HepG2 (cell line): Measurements from ENCODE around the gene TMED9. TPM values are rescaled to one million over a fixed set of nuclear protein-coding genes. Genes with fewer than 3 reads are reported as not detected.

Experiments used
- ELF4 ChIP-seq: sonication (generic); formaldehyde crosslinking; IDR thresholded peaks from 2 replicates; pipeline ENCODE4 v1.5.0; 2020; ENCODE audit warnings: missing genetic modification reagents, mild to moderate bottlenecking, moderate library complexity, borderline replicate concordance
- ERF ChIP-seq: IDR thresholded peaks from 2 replicates; pipeline ENCODE4 v1.6.1; 2018; ENCODE audit warnings: missing biosample characterization, missing genetic modification reagents
- IKZF1 ChIP-seq: fragments of 450-650 bp; IDR thresholded peaks from 2 replicates; pipeline ENCODE4 v1.7.1; 2016
- KLF11 ChIP-seq: IDR thresholded peaks from 2 replicates; pipeline ENCODE4 v1.6.1; 2016; ENCODE audit warnings: missing compliant biosample characterization
- RBM39 ChIP-seq: fragments of 200-400 bp; formaldehyde crosslinking; IDR thresholded peaks from one replicate; pipeline ENCODE4 v1.6.1; 2018; ENCODE audit warnings: antibody characterized with exemption, mild to moderate bottlenecking, low read depth, low read length; ENCODE audit not compliant: poor library complexity, severe bottlenecking
- RELA ChIP-seq: sonication (generic); formaldehyde crosslinking; IDR thresholded peaks from 2 replicates; pipeline ENCODE4 v1.4.0; 2020; ENCODE audit warnings: missing genetic modification reagents
- YY1 ChIP-seq: IDR thresholded peaks from 2 replicates; pipeline ENCODE4 v1.6.1; 2011; ENCODE audit warnings: low read length, low read depth, moderate library complexity, mild to moderate bottlenecking; ENCODE audit not compliant: insufficient read depth, insufficient replicate concordance
- ZIK1 ChIP-seq: sonication (generic); formaldehyde crosslinking; IDR thresholded peaks from 2 replicates; pipeline ENCODE4 v1.5.0; 2020; ENCODE audit warnings: mild to moderate bottlenecking, low read depth, missing genetic modification reagents, borderline replicate concordance
- ZNF143 ChIP-seq: sonication (generic); formaldehyde crosslinking; IDR thresholded peaks from 2 replicates; pipeline ENCODE4 v1.4.0; 2020; ENCODE audit warnings: missing genetic modification reagents
- ZNF430 ChIP-seq: sonication (generic); formaldehyde crosslinking; IDR thresholded peaks from 2 replicates; pipeline ENCODE4 v1.9.0; 2021; ENCODE audit warnings: mild to moderate bottlenecking, missing genetic modification reagents
- ZNF431 ChIP-seq: sonication (generic); formaldehyde crosslinking; IDR thresholded peaks from 2 replicates; pipeline ENCODE4 v1.9.0; 2022; ENCODE audit warnings: missing genetic modification reagents, low read depth, mild to moderate bottlenecking, borderline replicate concordance
- ZNF670 ChIP-seq: sonication (generic); formaldehyde crosslinking; IDR thresholded peaks from 2 replicates; pipeline ENCODE4 v1.8.0; 2022; ENCODE audit warnings: mild to moderate bottlenecking, missing genetic modification reagents, borderline replicate concordance
- ZNF678 ChIP-seq: sonication (generic); formaldehyde crosslinking; IDR thresholded peaks from 2 replicates; pipeline ENCODE4 v1.4.0; 2020; ENCODE audit warnings: mild to moderate bottlenecking, missing genetic modification reagents
- ZNF703 ChIP-seq: sonication (generic); formaldehyde crosslinking; IDR thresholded peaks from 2 replicates; pipeline ENCODE4 v1.5.1; 2020; ENCODE audit warnings: missing genetic modification reagents, mild to moderate bottlenecking, moderate library complexity, borderline replicate concordance
- ZNF816 ChIP-seq: sonication (generic); formaldehyde crosslinking; IDR thresholded peaks from 2 replicates; pipeline ENCODE4 v1.8.0; 2022; ENCODE audit warnings: missing genetic modification reagents, mild to moderate bottlenecking, borderline replicate concordance
- ZSCAN30 ChIP-seq: sonication (generic); formaldehyde crosslinking; IDR thresholded peaks from 2 replicates; pipeline ENCODE4 v1.5.0; 2020; ENCODE audit warnings: mild to moderate bottlenecking, missing genetic modification reagents
- polyA plus RNA-seq, 8 experiments: library from polyadenylated mRNA; depleted of rRNA in 3 of 8; stranded (reverse) in 7 of 8; unstranded in 1 of 8; fragments of >200 nt; fragmentation: Illumina TruSeq in 4 of 8; extraction: Trizol in 4 of 8; gene quantifications; 2 replicates each; pipeline versions ENCODE4 v1.2.1 to v1.2.3, GENCODE V29; 2011 to 2016; ENCODE audit warnings: low read depth in 4 of 8, missing spikeins in 1 of 8, mixed read lengths in 1 of 8; ENCODE audit not compliant: insufficient read depth in 1 of 8
- total RNA-seq, 5 experiments: library from RNA; depleted of rRNA; stranded (reverse); fragments of >200 nt; fragmentation: Illumina TruSeq; extraction: Trizol; gene quantifications; 2 replicates each; pipeline ENCODE4 v1.2.3, GENCODE V29; 2016; ENCODE audit warnings: low read depth in 1 of 5
- TF ChIP-seq, protein P1 (sequence below): sonication (generic); formaldehyde crosslinking; IDR thresholded peaks from 2 replicates; pipeline ENCODE4 v1.4.0; 2020; ENCODE audit warnings: missing genetic modification reagents, borderline replicate concordance
- TF ChIP-seq, protein P2 (sequence below): sonication (generic); IDR thresholded peaks from 2 replicates; pipeline ENCODE4 v1.6.1; 2016; ENCODE audit warnings: low read depth, borderline replicate concordance
- TF ChIP-seq, protein P3 (sequence below): fragments of 450-650 bp; IDR thresholded peaks from 2 replicates; pipeline ENCODE4 v1.6.1; 2017; ENCODE audit warnings: mild to moderate bottlenecking

The TMED9 gene
- total and polyA plus RNA-seq, 2 of the 13 experiments (the other 11 are each of a cell fraction or from before 2014, with no cell fraction given), result 161 to 350 TPM

- TF ChIP-seq, protein P1, sequence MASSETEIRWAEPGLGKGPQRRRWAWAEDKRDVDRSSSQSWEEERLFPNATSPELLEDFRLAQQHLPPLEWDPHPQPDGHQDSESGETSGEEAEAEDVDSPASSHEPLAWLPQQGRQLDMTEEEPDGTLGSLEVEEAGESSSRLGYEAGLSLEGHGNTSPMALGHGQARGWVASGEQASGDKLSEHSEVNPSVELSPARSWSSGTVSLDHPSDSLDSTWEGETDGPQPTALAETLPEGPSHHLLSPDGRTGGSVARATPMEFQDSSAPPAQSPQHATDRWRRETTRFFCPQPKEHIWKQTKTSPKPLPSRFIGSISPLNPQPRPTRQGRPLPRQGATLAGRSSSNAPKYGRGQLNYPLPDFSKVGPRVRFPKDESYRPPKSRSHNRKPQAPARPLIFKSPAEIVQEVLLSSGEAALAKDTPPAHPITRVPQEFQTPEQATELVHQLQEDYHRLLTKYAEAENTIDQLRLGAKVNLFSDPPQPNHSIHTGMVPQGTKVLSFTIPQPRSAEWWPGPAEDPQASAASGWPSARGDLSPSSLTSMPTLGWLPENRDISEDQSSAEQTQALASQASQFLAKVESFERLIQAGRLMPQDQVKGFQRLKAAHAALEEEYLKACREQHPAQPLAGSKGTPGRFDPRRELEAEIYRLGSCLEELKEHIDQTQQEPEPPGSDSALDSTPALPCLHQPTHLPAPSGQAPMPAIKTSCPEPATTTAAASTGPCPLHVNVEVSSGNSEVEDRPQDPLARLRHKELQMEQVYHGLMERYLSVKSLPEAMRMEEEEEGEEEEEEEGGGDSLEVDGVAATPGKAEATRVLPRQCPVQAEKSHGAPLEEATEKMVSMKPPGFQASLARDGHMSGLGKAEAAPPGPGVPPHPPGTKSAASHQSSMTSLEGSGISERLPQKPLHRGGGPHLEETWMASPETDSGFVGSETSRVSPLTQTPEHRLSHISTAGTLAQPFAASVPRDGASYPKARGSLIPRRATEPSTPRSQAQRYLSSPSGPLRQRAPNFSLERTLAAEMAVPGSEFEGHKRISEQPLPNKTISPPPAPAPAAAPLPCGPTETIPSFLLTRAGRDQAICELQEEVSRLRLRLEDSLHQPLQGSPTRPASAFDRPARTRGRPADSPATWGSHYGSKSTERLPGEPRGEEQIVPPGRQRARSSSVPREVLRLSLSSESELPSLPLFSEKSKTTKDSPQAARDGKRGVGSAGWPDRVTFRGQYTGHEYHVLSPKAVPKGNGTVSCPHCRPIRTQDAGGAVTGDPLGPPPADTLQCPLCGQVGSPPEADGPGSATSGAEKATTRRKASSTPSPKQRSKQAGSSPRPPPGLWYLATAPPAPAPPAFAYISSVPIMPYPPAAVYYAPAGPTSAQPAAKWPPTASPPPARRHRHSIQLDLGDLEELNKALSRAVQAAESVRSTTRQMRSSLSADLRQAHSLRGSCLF (CRISPR knock-in tag), result no peak
- TF ChIP-seq ZNF431 (CRISPR knock-in tag) (no peak), IKZF1 (no peak), ZNF430 (CRISPR knock-in tag) (no peak), RELA (CRISPR knock-in tag) (no peak), YY1 (peak; percentile 97), ZNF670 (CRISPR knock-in tag) (no peak), ZSCAN30 (CRISPR knock-in tag) (no peak), RBM39 (peak; percentile 60), ELF4 (CRISPR knock-in tag) (no peak), ZNF816 (CRISPR knock-in tag) (no peak), ERF (CRISPR knock-in tag) (peak; percentile 66; the same call in 1 of the 2 replicates), ZIK1 (peak; percentile 53; the same call in 1 of the 2 replicates), KLF11 (CRISPR knock-in tag) (0 out of 2 replicates have a peak, but pooled peaks have one; percentile 18), ZNF678 (CRISPR knock-in tag) (no peak), ZNF703 (CRISPR knock-in tag) (no peak), ZNF143 (CRISPR knock-in tag) (peak; percentile 96)
- TF ChIP-seq, protein P2, sequence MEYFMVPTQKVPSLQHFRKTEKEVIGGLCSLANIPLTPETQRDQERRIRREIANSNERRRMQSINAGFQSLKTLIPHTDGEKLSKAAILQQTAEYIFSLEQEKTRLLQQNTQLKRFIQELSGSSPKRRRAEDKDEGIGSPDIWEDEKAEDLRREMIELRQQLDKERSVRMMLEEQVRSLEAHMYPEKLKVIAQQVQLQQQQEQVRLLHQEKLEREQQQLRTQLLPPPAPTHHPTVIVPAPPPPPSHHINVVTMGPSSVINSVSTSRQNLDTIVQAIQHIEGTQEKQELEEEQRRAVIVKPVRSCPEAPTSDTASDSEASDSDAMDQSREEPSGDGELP, result no peak
- TF ChIP-seq, protein P3, sequence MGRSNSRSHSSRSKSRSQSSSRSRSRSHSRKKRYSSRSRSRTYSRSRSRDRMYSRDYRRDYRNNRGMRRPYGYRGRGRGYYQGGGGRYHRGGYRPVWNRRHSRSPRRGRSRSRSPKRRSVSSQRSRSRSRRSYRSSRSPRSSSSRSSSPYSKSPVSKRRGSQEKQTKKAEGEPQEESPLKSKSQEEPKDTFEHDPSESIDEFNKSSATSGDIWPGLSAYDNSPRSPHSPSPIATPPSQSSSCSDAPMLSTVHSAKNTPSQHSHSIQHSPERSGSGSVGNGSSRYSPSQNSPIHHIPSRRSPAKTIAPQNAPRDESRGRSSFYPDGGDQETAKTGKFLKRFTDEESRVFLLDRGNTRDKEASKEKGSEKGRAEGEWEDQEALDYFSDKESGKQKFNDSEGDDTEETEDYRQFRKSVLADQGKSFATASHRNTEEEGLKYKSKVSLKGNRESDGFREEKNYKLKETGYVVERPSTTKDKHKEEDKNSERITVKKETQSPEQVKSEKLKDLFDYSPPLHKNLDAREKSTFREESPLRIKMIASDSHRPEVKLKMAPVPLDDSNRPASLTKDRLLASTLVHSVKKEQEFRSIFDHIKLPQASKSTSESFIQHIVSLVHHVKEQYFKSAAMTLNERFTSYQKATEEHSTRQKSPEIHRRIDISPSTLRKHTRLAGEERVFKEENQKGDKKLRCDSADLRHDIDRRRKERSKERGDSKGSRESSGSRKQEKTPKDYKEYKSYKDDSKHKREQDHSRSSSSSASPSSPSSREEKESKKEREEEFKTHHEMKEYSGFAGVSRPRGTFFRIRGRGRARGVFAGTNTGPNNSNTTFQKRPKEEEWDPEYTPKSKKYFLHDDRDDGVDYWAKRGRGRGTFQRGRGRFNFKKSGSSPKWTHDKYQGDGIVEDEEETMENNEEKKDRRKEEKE, result no peak
These were observed at the start of gene TMED9 (continued) for GRCh38 chr5:177592010-177592834.
